Nephron (organoid): Measurements from ENCODE around the gene C19orf25.

Experiments
- H3K27ac Mint-ChIP-seq, 3 experiments: 2 replicates each; pipeline ENCODE4 v1.8.0; 2020; ENCODE audit warnings: mixed read lengths in 3 of 3, mild to moderate bottlenecking in 2 of 3, moderate library complexity in 1 of 3
- H3K27me3 Mint-ChIP-seq: 2 replicates; pipeline ENCODE4 v1.8.0; 2021; ENCODE audit warnings: low read depth, mild to moderate bottlenecking, moderate library complexity, mixed read lengths
- H3K36me3 Mint-ChIP-seq: 2 replicates; pipeline ENCODE4 v1.8.0; 2020; ENCODE audit warnings: low read depth, mixed read lengths
- H3K4me1 Mint-ChIP-seq: 2 replicates; pipeline ENCODE4 v1.8.0; 2020; ENCODE audit warnings: mixed read lengths
- H3K4me3 Mint-ChIP-seq, 3 experiments: 2 replicates each; pipeline ENCODE4 v1.8.0; 2020; ENCODE audit warnings: mild to moderate bottlenecking in 3 of 3, mixed read lengths in 3 of 3, moderate library complexity in 2 of 3
- H3K9me3 Mint-ChIP-seq: 2 replicates; pipeline ENCODE4 v1.8.0; 2020; ENCODE audit warnings: mixed read lengths
- TF ChIP-seq, protein P1 (sequence below), 3 experiments: fragments of 200-600 bp; sonication (generic); IDR thresholded peaks; one replicate each; pipeline ENCODE4 v1.5.0; 2021; ENCODE audit warnings: antibody characterized with exemption in 3 of 3; ENCODE audit not compliant: unreplicated experiment in 3 of 3

C19orf25 gene

DNA sequence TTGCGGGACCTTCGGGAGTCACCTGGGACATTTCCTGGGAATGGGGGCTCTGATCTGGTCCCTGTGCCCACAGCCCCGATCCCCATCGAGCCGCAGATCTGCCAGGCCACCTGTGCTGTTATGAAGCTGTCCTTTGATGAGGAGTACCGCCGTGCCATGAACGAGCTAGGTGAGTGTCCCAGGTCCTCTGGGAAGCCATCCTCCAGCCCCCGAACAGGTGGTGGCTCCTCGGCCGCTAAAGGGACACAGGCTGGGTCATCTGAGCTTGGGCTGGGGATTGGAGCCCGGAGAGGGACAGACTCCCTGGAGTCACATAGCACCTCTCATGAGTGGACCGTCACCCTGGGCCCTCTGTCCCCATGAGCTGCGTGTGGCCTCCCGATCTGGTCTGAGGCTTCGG lies 21.1 kb downstream of the C19orf25 start:
- Mint-ChIP-seq H3K4me3 (no peak overlapping the region), H3K4me1 (no peaks in the 10 kb centered on the region), H3K27me3 (peaks cover 55% of the 10 kb centered on the region), H3K36me3 (peaks cover 6% of the 10 kb centered on the region), H3K9me3 (no peaks in the 10 kb centered on the region), H3K27ac (no peak overlapping the region)
- TF ChIP-seq, protein P1, sequence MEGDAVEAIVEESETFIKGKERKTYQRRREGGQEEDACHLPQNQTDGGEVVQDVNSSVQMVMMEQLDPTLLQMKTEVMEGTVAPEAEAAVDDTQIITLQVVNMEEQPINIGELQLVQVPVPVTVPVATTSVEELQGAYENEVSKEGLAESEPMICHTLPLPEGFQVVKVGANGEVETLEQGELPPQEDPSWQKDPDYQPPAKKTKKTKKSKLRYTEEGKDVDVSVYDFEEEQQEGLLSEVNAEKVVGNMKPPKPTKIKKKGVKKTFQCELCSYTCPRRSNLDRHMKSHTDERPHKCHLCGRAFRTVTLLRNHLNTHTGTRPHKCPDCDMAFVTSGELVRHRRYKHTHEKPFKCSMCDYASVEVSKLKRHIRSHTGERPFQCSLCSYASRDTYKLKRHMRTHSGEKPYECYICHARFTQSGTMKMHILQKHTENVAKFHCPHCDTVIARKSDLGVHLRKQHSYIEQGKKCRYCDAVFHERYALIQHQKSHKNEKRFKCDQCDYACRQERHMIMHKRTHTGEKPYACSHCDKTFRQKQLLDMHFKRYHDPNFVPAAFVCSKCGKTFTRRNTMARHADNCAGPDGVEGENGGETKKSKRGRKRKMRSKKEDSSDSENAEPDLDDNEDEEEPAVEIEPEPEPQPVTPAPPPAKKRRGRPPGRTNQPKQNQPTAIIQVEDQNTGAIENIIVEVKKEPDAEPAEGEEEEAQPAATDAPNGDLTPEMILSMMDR (IDR thresholded peaks at IDR 0.05; ENCODE audit: unreplicated experiment in 3 of 3) = no peak

DNA sequence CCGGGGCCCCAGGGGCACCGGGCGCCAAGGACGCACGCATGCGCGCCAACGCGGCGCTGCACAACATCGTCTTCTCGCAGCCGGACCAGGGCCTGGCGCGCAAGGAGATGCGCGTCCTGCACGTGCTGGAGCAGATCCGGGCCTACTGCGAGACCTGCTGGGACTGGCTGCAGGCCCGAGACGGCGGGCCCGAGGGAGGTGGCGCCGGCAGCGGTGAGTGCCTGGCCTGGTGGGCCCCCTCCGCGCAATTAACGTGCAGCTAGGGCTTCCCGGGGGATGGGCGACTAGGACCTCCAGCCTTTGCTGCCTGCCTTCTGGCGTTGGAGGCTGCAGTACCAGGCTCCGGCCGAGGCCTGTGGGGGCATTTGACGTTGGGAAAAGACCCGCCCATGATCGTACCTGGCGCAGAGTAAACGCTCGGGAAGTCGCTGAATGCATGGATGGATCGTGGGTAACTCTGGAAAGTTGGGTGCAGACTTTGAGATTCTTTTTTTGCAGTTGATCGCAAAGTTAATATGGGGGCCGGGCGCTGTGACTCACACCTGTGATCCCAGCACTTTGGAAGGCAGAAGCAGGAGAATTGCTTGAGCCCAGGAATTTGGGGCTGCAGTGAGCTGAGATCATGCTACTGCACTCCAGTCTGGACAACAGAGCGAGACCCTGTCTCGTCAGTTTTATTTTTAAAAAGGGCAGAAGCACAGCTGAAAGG lies 21.8 kb downstream of the C19orf25 start:
- Mint-ChIP-seq H3K9me3 (no peaks in the 10 kb centered on the region), H3K4me3 (no peak overlapping the region), H3K36me3 (peaks cover 6% of the 10 kb centered on the region), H3K4me1 (no peaks in the 10 kb centered on the region), H3K27me3 (peaks cover 55% of the 10 kb centered on the region), H3K27ac (no peak overlapping the region)
- TF ChIP-seq, protein P1 (IDR thresholded peaks at IDR 0.05; ENCODE audit: unreplicated experiment in 3 of 3) = no peak

- H3K4me1 Mint-ChIP-seq = no peaks in the 10 kb centered on the region
- peaks cover 63% of the 10 kb centered on the region for H3K27me3 Mint-ChIP-seq
- no peak overlapping the region for H3K27ac Mint-ChIP-seq
- H3K4me3 Mint-ChIP-seq = no peak overlapping the region
- TF ChIP-seq, protein P1 (IDR thresholded peaks at IDR 0.05; ENCODE audit: unreplicated experiment in 3 of 3) = no peak
- H3K9me3 Mint-ChIP-seq = no peaks in the 10 kb centered on the region
- H3K36me3 Mint-ChIP-seq = peaks cover 6% of the 10 kb centered on the region
Observed at GRCh38 chr19:1456121-1456900, 22.7 kb downstream of the C19orf25 start.

- H3K4me3 Mint-ChIP-seq = no peak overlapping the region
- no peaks in the 10 kb centered on the region for H3K9me3 Mint-ChIP-seq
- H3K4me1 Mint-ChIP-seq = peaks cover 5% of the 10 kb centered on the region
- peaks cover 71% of the 10 kb centered on the region for H3K27me3 Mint-ChIP-seq
- no peak overlapping the region for H3K27ac Mint-ChIP-seq
- H3K36me3 Mint-ChIP-seq = peaks cover 6% of the 10 kb centered on the region
- TF ChIP-seq, protein P1 (IDR thresholded peaks at IDR 0.05; ENCODE audit: unreplicated experiment in 3 of 3) = no peak
Observed at GRCh38 chr19:1455336-1456120, 23.5 kb downstream of the C19orf25 start.

DNA sequence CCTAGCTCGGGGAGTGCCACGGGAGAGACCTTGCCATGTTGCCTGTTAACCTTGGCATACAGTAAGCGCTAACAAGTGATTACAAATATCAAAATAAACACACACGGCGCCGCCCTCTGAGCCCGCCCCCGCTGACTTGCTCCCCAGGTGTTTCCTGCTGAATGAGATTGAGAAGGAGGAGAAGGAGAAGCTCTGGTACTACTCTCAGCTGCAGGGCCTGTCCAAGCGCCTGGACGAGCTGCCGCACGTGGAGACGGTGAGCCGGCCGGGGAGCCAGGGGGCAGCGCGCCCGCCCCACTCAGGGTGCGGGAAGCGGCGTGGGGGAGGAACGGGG lies 24.0 kb downstream of the C19orf25 start:
- H3K4me3 Mint-ChIP-seq = no peak overlapping the region

More for the DNA sequence above, 24.0 kb downstream of the C19orf25 start:
- Mint-ChIP-seq H3K4me1 (peaks cover 6% of the 10 kb centered on the region), H3K9me3 (no peaks in the 10 kb centered on the region), H3K27me3 (peaks cover 76% of the 10 kb centered on the region), H3K36me3 (peaks cover 6% of the 10 kb centered on the region), H3K27ac (no peak overlapping the region)
- TF ChIP-seq, protein P1 (IDR thresholded peaks at IDR 0.05; ENCODE audit: unreplicated experiment in 3 of 3) = no peak
